Stimulated activated CD4-positive, alpha-beta T cell treated with anti-CD3 and anti-CD28 coated beads, Interleukin-1b, Interleukin-23, amount 100 ng/mL, for 48 hours (primary cell): ENCODE results near the gene YPEL2.
"Not testable (repeated sequence)": the region's sequence is repeated elsewhere in the genome, so short reads cannot be mapped to it uniquely, and the experiment has no call there.

ENCODE experiments used
- DNase-seq: peaks from one replicate; pipeline ENCODE4 v3.0.0-alpha.2; 2020

Gene YPEL2

DNA sequence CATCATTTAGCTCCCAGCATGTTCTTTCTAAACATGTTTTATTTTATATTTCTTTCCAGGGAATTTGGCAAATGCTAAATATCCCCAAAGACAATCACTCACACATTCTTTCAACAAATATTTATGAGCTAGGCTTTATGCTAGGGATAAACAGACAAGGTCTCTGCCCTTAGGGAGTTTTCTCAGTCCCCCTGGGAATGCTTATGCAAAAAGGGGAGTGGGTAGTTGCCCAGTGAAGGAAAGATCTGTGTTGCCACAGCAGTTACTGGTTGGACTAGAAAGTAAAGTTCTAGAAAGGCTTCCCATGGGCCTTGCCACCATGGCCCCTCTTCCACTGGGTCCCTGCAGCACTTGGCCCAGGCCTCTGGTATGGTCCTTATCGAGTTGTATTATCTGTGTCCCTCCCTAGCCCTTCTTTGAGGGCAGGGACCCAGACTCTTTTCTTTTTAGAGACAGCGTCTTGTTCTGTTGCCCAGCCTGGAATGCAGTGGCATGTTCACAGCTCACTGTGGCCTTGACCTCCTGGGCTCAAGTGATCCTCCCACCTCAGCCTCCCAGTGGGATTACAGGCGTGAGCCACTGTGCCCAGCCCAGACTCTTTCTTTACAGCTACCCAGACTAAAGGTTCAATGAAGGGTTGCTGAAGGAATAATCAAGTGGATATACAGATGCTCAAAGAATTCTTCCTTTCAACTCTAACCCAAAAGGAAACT is 78.0 kb downstream of the YPEL2 start:
- no peak for DNase-seq

DNA sequence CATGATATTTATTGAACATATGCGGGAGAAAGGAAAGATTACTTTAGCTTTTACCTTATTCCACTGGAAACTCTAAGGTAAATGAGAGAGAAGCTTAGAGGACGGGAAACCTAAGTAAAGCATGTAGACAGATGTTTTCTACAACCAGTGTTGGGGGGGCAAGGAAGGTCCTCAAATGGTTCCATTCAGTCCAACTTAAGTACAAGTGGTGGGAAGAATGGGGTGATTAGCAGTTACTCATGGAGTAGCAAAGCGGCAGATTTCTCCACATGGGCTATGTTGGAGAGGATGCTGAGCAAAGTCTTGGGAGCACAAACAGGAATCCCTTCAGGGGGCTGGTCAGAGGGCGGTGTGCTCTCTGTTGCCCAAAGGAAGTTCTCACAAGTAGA is 78.6 kb downstream of the YPEL2 start:
- DNase-seq, result no peak

DNA sequence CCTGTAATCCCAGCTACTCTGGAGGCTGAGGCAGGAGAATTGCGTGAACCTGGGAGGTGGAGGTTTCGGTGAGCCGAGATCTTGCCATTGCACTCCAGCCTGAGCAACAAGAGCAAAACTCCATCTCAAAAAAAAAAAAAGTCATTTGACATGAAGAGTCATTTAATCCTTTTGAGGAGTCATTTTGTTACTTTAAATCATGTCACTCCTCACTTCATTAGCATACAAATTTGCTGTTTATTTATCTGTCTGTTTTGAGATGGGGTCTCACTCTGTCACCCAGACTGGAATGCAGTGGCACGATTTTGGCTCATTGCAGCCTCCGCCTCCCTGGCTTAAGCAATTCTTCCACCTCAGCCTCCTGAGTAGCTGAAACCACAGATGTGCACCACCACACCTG is 81.0 kb downstream of the YPEL2 start:
- not testable (repeated sequence) for DNase-seq

GRCh38 chr17:59413014-59413766 is 81.7 kb downstream of the YPEL2 start:
- DNase-seq, result no peak

DNA sequence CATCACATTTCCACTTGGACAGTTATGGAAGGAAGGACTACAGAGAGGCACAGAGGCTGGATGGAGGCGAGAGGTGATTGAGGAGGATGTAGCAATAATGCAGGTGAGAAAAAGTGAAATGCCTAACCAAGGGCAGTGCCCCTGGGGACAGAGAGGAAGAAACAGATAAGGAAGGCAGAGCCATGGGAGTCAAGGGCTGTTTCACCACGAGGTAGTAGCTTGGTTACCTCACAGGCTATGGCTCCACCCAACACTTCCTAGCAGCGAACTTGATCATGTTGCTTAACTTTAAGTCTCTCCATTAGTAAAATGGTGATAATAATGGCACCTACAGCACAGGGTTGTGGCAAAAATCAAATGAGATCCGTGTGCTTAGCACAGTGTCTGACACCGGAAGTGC is 83.9 kb downstream of the YPEL2 start:
- no peak for DNase-seq

- DNase-seq, result no peak
These were observed 84.7 kb downstream of the YPEL2 start for GRCh38 chr17:59416184-59416583.

DNA sequence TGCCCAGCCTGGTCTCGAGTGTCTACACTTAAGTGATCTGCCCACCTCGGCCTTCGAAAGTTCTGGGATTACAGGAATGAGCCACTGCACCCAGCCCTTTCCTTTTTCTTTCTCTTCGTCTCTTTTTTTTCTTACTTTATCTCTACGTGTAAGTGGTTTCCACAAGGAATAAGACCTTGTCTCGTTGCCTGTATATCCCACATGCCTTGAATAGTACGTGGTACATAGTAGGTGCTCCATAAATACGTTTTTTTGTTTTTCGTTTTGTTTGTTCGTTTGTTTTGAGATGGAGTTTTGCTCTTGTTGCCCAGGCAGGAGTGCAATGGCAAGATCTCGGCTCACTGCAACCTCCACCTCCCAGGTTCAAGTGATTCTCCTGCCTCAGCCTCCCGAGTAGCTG is 86.0 kb downstream of the YPEL2 start:
- no peak for DNase-seq

GRCh38 chr17:59418732-59419166 is 87.3 kb downstream of the YPEL2 start:
- no peak for DNase-seq

DNA sequence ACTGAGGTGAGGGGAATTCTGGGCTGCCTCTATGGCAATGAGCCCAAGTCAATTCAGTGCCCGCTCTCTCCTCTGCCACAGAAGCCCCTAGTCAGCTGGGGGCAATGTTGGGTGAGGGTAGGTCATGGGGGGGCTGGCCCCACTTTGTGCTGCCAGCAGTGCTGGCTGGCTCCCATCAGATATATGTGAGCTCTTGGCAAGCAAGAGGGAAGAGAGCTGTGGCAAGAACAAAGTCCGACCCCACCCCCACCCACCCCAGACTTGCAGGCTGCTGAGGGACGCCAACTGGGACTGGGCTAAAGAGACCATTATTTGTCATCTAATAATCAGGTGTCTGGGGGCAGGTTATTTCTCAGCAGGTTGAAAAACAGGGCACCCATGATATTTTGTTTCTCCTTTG is 89.4 kb downstream of the YPEL2 start:
- no peak for DNase-seq

DNA sequence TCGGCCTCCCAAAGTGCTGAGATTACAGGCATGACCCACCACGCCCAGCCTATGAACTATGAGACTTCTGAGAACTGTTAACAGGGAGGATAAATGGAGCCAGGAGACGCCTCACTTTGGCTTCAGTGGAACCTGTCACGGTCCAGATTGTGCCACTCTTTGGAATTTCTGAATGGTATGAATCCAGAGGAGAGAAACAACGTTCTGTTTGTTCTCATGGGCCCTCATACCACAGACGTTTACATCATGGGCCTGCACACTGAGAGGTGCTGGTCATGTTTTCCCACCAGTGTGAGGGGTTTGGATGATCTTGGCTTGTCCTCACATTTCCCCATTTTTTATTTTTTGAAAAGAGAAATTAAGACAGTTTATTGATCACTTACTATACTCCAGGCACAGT is 90.3 kb downstream of the YPEL2 start:
- DNase-seq, result no peak

- no peak for DNase-seq
These were observed 91.8 kb downstream of the YPEL2 start for GRCh38 chr17:59423137-59423724.

- DNase-seq, result no peak
These were observed 92.4 kb downstream of the YPEL2 start for GRCh38 chr17:59423903-59424302.

GRCh38 chr17:59424331-59424730 is 92.9 kb downstream of the YPEL2 start:
- no peak for DNase-seq

GRCh38 chr17:59425085-59425931 is 93.9 kb downstream of the YPEL2 start:
- DNase-seq, result no peak

DNA sequence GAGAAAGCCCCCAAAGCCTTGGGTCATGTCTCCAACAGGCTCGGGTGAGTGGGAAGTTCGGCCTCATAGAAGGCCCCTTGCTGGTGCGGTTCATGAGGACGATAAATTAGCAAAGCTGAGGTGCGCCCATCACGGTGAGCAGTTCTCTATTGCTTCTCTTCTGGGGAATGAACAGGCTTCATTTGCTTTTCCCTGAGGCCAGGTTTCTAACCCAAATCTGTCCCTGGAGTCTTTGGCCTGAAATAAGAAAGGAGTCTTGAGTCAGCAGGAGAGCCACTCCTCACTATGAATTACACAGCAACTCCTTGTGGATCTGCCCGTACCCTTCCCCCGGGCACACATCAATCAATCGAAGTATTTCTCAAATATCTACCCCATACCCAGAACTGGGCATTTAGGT is 94.6 kb downstream of the YPEL2 start:
- no peak for DNase-seq

DNA sequence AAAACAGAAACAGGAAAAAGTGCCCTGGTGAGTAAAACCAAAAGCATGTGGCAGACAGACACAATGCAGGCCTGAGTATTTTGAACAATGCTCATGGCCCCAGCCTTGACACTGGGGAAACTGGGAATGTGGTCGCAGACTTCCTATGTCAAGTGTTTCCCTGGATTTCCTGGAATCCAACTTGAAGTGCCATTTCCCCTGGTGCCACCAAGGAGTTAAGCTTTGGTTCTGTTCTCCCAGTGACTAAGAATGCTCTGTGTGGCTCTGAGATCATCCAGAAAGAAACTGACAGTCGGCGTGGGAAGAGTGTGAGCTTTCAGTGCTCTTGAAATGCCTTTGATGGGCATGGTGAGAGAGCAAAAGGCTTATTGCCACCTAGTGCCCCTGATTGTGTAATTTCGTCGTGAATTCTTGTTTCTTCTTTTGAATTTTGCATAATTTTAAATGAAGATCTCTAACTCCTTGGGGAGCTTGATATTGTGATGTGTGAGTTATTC is 96.0 kb downstream of the YPEL2 start:
- peak; percentile 72 for DNase-seq

DNA sequence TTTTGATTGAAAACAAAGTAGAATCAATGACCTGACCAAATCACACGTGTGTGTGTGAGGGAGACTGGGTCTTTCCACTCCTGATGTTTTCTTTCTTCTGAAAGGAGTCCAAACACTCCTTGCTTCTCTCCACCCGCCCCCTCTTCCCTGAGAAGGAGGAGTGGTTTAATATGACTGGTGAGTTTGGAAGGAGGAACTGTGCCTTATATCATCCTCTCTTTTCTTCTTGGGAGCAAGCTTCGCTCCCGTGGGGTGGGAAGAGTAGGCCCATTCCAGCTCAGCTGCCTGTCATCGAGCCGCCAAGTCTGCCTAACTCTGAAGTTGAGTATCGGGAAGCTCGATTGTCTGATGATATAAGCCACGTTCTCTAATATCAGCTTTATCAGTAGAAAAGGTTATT is 96.5 kb downstream of the YPEL2 start:
- DNase-seq, result no peak

DNA sequence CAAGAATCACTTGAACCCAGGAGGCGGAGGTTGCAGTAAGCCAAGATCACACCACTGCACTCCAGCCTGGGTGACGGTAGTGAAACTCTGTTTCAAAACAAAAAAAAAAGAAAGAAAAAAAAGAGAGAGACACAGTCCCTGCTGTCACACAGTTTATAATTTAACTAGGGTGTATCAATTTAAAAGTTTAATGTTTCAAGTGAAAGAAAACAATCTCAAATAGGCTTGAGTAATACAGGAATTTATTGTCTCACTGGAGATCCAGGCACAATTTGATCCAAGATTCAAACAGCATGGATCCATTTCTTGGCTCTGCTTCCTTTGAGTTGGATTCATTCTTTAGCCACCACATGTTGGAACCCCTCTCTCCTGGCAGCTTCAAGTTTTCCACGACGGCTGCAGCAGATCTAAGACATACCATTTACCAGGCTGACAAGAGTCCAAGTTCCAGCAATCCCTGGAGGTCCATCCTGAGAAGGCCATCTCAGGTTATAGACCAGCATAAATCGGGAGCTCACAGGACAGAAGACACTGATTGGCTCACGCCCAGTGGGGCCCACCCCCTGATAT is 97.5 kb downstream of the YPEL2 start:
- no peak for DNase-seq

- DNase-seq, result no peak
These were observed 100.1 kb downstream of the YPEL2 start for GRCh38 chr17:59431601-59432000.

DNA sequence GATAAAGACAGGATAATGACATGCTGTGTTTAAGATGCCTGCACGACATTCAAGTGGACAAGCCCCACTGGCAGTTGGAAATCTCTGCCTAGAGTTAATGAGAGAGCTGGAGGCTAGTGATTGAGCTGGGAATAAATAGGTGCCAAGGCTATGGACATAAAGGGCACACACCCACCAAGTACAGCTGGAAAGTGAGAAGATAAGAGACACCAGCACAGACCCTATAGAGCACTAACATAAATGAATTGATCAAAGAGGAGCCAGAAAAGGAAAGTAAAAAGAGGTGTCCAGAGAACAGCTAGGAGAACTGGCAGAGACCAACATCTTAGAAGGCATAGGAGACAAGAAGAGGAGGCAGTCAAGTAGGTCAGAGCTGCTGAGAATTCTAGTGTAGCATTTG is 101.2 kb downstream of the YPEL2 start:
- no peak for DNase-seq

GRCh38 chr17:59433586-59433985 is 102.1 kb downstream of the YPEL2 start:
- no peak for DNase-seq

- DNase-seq, result no peak
These were observed 103.0 kb downstream of the YPEL2 start for GRCh38 chr17:59434429-59434828.

- no peak for DNase-seq
These were observed 103.8 kb downstream of the YPEL2 start for GRCh38 chr17:59435238-59435637.
